HEK293 (cell line): ENCODE measurements around the gene FCHO2.

Source experiments
- CTCF ChIA-PET: fragments of 350-600 bp; formaldehyde crosslinking; extraction: SDS; loops from one replicate; lab custom pipeline; 2021; ENCODE audit warnings: antibody characterized with exemption; lab: Yijun Ruan, JAX
- POLR2A ChIA-PET: fragments of 300-600 bp; formaldehyde crosslinking; extraction: SDS; loops from one replicate; lab custom pipeline; 2020; ENCODE audit warnings: antibody characterized with exemption, inconsistent platforms; lab: Yijun Ruan, JAX
- H3K27ac ChIP-seq: fragments of 200-500 bp; sonication (Bioruptor generic); 2 replicates; pipeline ENCODE4 v1.5.1; 2014; ENCODE audit warnings: low read depth, low read length, control low read depth, inconsistent platforms; ENCODE audit errors: extremely low read depth
- H3K36me3 ChIP-seq, 2 experiments: fragments of 200-500 bp in 1 of 2; sonication (Bioruptor generic) in 1 of 2; 1 replicate in 1 of 2; 2 replicates in 1 of 2; pipeline ENCODE4 v1.5.1; 2014 to 2017; ENCODE audit warnings: inconsistent platforms in 2 of 2, low read length in 2 of 2; ENCODE audit not compliant: control insufficient read depth in 2 of 2, insufficient read depth in 1 of 2
- H3K4me1 ChIP-seq: fragments of 200-500 bp; sonication (Bioruptor generic); 2 replicates; pipeline ENCODE4 v1.5.1; 2014; ENCODE audit warnings: mild to moderate bottlenecking, low read length, inconsistent platforms; ENCODE audit not compliant: control insufficient read depth, insufficient read depth
- H3K4me3 ChIP-seq: 2 replicates; pipeline ENCODE4 v1.5.1; 2011; ENCODE audit warnings: low read depth, mild to moderate bottlenecking, control low read depth, low read length, moderate library complexity
- H3K9me3 ChIP-seq: fragments of 200-500 bp; sonication (Bioruptor generic); 2 replicates; pipeline ENCODE4 v1.5.1; 2014; ENCODE audit warnings: low read depth, low read length, inconsistent platforms; ENCODE audit not compliant: control insufficient read depth, insufficient read depth
- IKZF3 ChIP-seq: fragments of 450-650 bp; IDR thresholded peaks from 2 replicates; pipeline ENCODE4 v1.5.0; 2018; ENCODE audit warnings: missing biosample characterization, mild to moderate bottlenecking, missing genetic modification characterization, moderate library complexity
- KLF1 ChIP-seq: fragments of 450-650 bp; formaldehyde crosslinking; IDR thresholded peaks from 2 replicates; pipeline ENCODE4 v1.5.1; 2016; ENCODE audit warnings: missing biosample characterization, missing genetic modification characterization
- KLF10 ChIP-seq: fragments of 450-650 bp; IDR thresholded peaks from 2 replicates; pipeline ENCODE4 v1.5.1; 2018; ENCODE audit warnings: missing biosample characterization, mild to moderate bottlenecking, missing genetic modification characterization
- KLF7 ChIP-seq: fragments of 450-650 bp; formaldehyde crosslinking; IDR thresholded peaks from 2 replicates; pipeline ENCODE4 v1.5.1; 2016; ENCODE audit warnings: missing biosample characterization, missing genetic modification characterization, borderline replicate concordance
- KLF9 ChIP-seq: fragments of 450-650 bp; formaldehyde crosslinking; IDR thresholded peaks from 2 replicates; pipeline ENCODE4 v1.5.1; 2016; ENCODE audit warnings: missing biosample characterization, missing genetic modification characterization, low read depth
- PRDM1 ChIP-seq: fragments of 450-650 bp; formaldehyde crosslinking; IDR thresholded peaks from 2 replicates; pipeline ENCODE4; 2016; ENCODE audit warnings: missing biosample characterization, missing genetic modification characterization
- SP7 ChIP-seq: fragments of 450-650 bp; formaldehyde crosslinking; IDR thresholded peaks from 2 replicates; pipeline ENCODE4 v1.5.1; 2016; ENCODE audit warnings: missing biosample characterization, missing genetic modification characterization
- TRIM28 ChIP-seq: IDR thresholded peaks from 2 replicates; pipeline ENCODE4 v1.6.1; 2011; ENCODE audit warnings: low read length, control low read depth, borderline replicate concordance
- ZBTB20 ChIP-seq: fragments of 450-650 bp; formaldehyde crosslinking; IDR thresholded peaks from 2 replicates; pipeline ENCODE4 v1.5.1; 2016; ENCODE audit warnings: missing biosample characterization, missing genetic modification characterization
- ZEB2 ChIP-seq: fragments of 450-650 bp; formaldehyde crosslinking; IDR thresholded peaks from 2 replicates; pipeline ENCODE4 v1.5.1; 2016; ENCODE audit warnings: missing biosample characterization, missing genetic modification characterization
- ZNF184 ChIP-seq: fragments of 450-650 bp; IDR thresholded peaks from 2 replicates; pipeline ENCODE4 v1.5.1; 2018; ENCODE audit warnings: missing biosample characterization, mild to moderate bottlenecking, missing genetic modification characterization
- ZNF214 ChIP-seq: fragments of 450-650 bp; formaldehyde crosslinking; IDR thresholded peaks from 2 replicates; pipeline ENCODE4 v1.5.1; 2017; ENCODE audit warnings: missing biosample characterization, mild to moderate bottlenecking, missing genetic modification characterization, borderline replicate concordance
- ZNF366 ChIP-seq: fragments of 450-650 bp; formaldehyde crosslinking; conservative IDR thresholded peaks from 2 replicates; pipeline ENCODE4 v1.5.1; 2016; ENCODE audit warnings: missing biosample characterization, missing genetic modification characterization
- ZNF423 ChIP-seq: fragments of 450-650 bp; formaldehyde crosslinking; IDR thresholded peaks from 2 replicates; pipeline ENCODE4 v1.5.1; 2016; ENCODE audit warnings: missing biosample characterization, missing genetic modification characterization
- ZNF473 ChIP-seq: fragments of 450-650 bp; formaldehyde crosslinking; IDR thresholded peaks from 2 replicates; pipeline ENCODE4 v1.5.1; 2017; ENCODE audit warnings: missing biosample characterization, missing genetic modification characterization
- ZNF521 ChIP-seq: fragments of 450-650 bp; formaldehyde crosslinking; IDR thresholded peaks from 2 replicates; pipeline ENCODE4 v1.5.1; 2017; ENCODE audit warnings: missing biosample characterization, mild to moderate bottlenecking, missing genetic modification characterization
- ZNF660 ChIP-seq: fragments of 450-650 bp; IDR thresholded peaks from 2 replicates; pipeline ENCODE4 v1.5.1; 2018; ENCODE audit warnings: missing biosample characterization, mild to moderate bottlenecking, missing genetic modification characterization
- ZNF701 ChIP-seq: fragments of 450-650 bp; formaldehyde crosslinking; IDR thresholded peaks from 2 replicates; pipeline ENCODE4 v1.5.1; 2016; ENCODE audit warnings: missing biosample characterization, missing genetic modification characterization
- ZNF76 ChIP-seq: fragments of 450-650 bp; formaldehyde crosslinking; IDR thresholded peaks from 2 replicates; pipeline ENCODE4; 2016; ENCODE audit warnings: low read depth, missing biosample characterization, missing genetic modification characterization, borderline replicate concordance
- TF ChIP-seq, protein P1 (sequence below): fragments of 450-650 bp; formaldehyde crosslinking; IDR thresholded peaks from 2 replicates; pipeline ENCODE4 v1.5.1; 2016; ENCODE audit warnings: missing biosample characterization, missing genetic modification characterization
- TF ChIP-seq, protein P2 (sequence below): fragments of 450-650 bp; formaldehyde crosslinking; IDR thresholded peaks from 2 replicates; pipeline ENCODE4 v1.5.1; 2016; ENCODE audit warnings: missing biosample characterization, missing genetic modification characterization
- TF ChIP-seq, protein P3 (sequence below): fragments of 450-650 bp; formaldehyde crosslinking; IDR thresholded peaks from 2 replicates; pipeline ENCODE4 v1.5.1; 2016; ENCODE audit warnings: missing biosample characterization, missing genetic modification characterization
- TF ChIP-seq, protein P4 (sequence below): fragments of 450-650 bp; formaldehyde crosslinking; IDR thresholded peaks from 2 replicates; pipeline ENCODE4 v1.5.1; 2016; ENCODE audit warnings: missing biosample characterization, missing genetic modification characterization

Gene FCHO2

DNA sequence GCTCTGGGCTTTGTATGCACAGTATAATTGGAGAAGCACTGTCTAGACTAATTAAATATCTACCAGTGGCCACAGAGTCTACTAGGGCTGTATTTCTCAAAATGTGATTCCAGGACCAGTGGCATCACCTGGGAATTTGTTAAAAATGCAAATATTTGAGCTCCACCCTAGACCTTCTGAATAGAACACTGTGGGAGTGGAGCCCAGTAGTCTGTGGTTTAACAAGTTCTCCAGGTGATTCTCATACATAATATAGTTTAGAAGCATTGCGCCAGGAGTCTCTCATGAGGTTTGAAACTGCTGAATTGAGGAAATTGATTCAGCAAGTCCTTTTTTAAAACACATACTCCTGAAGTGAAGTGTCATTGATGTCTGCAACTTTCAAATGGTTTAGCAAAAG lies 74.7 kb downstream of the FCHO2 start (continued):
- TF ChIP-seq, protein P1, sequence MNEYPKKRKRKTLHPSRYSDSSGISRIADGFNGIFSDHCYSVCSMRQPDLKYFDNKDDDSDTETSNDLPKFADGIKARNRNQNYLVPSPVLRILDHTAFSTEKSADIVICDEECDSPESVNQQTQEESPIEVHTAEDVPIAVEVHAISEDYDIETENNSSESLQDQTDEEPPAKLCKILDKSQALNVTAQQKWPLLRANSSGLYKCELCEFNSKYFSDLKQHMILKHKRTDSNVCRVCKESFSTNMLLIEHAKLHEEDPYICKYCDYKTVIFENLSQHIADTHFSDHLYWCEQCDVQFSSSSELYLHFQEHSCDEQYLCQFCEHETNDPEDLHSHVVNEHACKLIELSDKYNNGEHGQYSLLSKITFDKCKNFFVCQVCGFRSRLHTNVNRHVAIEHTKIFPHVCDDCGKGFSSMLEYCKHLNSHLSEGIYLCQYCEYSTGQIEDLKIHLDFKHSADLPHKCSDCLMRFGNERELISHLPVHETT (tag by site-specific recombination) = no peak
- TF ChIP-seq ZNF184 (tag by site-specific recombination) (no peak), ZNF521 (no peak), KLF1 (no peak), ZNF214 (no peak), ZNF473 (tag by site-specific recombination) (no peak), ZNF660 (tag by site-specific recombination) (no peak)

DNA sequence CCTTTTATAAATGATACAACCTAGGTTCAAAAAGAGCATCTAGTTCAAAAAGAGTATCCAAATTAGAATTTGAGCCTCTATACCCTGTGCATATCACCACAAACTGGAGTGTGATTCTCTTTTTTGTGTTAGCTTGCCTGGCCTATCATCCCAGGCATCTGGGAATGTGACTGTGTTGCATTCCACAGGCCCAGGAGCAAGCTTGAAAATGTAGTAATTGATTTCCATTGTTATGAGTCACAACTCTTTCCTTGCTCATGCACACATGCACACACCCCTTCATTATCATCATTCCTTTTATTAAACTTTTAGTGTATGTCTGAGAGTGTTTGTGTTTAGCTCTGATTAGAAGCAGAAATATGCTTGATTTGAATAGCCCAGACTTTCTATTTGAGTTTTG lies 75.2 kb downstream of the FCHO2 start:
- H3K4me3 ChIP-seq = no peak overlapping the region
- TF ChIP-seq ZNF366 (tag by site-specific recombination) = peak; percentile 25; the same call in 1 of the 2 replicates
- TF ChIP-seq ZNF660 (tag by site-specific recombination) = peak; percentile 91
- TF ChIP-seq PRDM1 = peak; percentile 88
- TF ChIP-seq SP7 (tag by site-specific recombination) = peak; percentile 80
- TF ChIP-seq ZEB2 (tag by site-specific recombination) = no peak
- no peak for TF ChIP-seq KLF7
- peak; percentile 94 for TF ChIP-seq ZBTB20 (tag by site-specific recombination)
- TF ChIP-seq ZNF76 (tag by site-specific recombination) = no peak
- no peak for TF ChIP-seq ZNF423 (tag by site-specific recombination)
- TF ChIP-seq, protein P2, sequence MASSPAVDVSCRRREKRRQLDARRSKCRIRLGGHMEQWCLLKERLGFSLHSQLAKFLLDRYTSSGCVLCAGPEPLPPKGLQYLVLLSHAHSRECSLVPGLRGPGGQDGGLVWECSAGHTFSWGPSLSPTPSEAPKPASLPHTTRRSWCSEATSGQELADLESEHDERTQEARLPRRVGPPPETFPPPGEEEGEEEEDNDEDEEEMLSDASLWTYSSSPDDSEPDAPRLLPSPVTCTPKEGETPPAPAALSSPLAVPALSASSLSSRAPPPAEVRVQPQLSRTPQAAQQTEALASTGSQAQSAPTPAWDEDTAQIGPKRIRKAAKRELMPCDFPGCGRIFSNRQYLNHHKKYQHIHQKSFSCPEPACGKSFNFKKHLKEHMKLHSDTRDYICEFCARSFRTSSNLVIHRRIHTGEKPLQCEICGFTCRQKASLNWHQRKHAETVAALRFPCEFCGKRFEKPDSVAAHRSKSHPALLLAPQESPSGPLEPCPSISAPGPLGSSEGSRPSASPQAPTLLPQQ (tag by site-specific recombination) = no peak
- peak; percentile 79 for TF ChIP-seq KLF10 (tag by site-specific recombination)
- peak; percentile 85 for TF ChIP-seq IKZF3
- TF ChIP-seq KLF9 (tag by site-specific recombination) = peak; percentile 42; the same call in 1 of the 2 replicates
- no peak for TF ChIP-seq TRIM28
- TF ChIP-seq ZNF701 = no peak
- TF ChIP-seq, protein P3, sequence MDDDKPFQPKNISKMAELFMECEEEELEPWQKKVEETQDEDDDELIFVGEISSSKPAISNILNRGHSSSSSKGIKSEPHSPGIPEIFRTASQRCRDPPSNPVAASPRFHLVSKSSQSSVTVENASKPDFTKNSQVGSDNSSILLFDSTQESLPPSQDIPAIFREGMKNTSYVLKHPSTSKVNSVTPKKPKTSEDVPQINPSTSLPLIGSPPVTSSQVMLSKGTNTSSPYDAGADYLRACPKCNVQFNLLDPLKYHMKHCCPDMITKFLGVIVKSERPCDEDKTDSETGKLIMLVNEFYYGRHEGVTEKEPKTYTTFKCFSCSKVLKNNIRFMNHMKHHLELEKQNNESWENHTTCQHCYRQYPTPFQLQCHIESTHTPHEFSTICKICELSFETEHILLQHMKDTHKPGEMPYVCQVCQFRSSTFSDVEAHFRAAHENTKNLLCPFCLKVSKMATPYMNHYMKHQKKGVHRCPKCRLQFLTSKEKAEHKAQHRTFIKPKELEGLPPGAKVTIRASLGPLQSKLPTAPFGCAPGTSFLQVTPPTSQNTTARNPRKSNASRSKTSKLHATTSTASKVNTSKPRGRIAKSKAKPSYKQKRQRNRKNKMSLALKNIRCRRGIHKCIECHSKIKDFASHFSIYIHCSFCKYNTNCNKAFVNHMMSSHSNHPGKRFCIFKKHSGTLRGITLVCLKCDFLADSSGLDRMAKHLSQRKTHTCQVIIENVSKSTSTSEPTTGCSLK (tag by site-specific recombination) = no peak
- TF ChIP-seq, protein P4, sequence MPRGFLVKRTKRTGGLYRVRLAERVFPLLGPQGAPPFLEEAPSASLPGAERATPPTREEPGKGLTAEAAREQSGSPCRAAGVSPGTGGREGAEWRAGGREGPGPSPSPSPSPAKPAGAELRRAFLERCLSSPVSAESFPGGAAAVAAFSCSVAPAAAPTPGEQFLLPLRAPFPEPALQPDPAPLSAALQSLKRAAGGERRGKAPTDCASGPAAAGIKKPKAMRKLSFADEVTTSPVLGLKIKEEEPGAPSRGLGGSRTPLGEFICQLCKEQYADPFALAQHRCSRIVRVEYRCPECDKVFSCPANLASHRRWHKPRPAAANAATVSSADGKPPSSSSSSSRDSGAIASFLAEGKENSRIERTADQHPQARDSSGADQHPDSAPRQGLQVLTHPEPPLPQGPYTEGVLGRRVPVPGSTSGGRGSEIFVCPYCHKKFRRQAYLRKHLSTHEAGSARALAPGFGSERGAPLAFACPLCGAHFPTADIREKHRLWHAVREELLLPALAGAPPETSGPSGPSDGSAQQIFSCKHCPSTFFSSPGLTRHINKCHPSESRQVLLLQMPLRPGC (tag by site-specific recombination) = peak; percentile 75
- POLR2A ChIA-PET = no interaction called here
- H3K27ac ChIP-seq = no peak overlapping the region
- peaks cover 14% of the 10 kb centered on the region for H3K4me1 ChIP-seq
- no peaks in the 10 kb centered on the region for H3K9me3 ChIP-seq
- CTCF ChIA-PET = interaction anchor here (0.6 kb wide), 1 partner anchor 28 kb away, joined by 3 read pairs; no protein-coding TSS in a partner anchor
- H3K36me3 ChIP-seq = peaks cover 4 to 28% of the 10 kb centered on the region in 2 experiments
